PC-9 (cell line): ENCODE measurements around the gene SDK1.

ENCODE experiments used
- CTCF ChIP-seq: fragments of 200-600 bp; sonication (generic); conservative IDR thresholded peaks from 2 replicates; pipeline ENCODE4 v1.6.1; 2017; ENCODE audit warnings: mixed run types, antibody characterized with exemption, mild to moderate bottlenecking, moderate library complexity
- EZH2 ChIP-seq: fragments of 200-600 bp; sonication (generic); IDR thresholded peaks from 2 replicates; pipeline ENCODE4 v1.8.0; 2017; ENCODE audit warnings: antibody characterized with exemption, low read depth

- no peak for TF ChIP-seq CTCF
- no peak for TF ChIP-seq EZH2
Observed at GRCh38 chr7:3416453-3416852, 115.4 kb downstream of the SDK1 start.
